ENCODE results near the gene GNB5.

GNB5 gene

DNA sequence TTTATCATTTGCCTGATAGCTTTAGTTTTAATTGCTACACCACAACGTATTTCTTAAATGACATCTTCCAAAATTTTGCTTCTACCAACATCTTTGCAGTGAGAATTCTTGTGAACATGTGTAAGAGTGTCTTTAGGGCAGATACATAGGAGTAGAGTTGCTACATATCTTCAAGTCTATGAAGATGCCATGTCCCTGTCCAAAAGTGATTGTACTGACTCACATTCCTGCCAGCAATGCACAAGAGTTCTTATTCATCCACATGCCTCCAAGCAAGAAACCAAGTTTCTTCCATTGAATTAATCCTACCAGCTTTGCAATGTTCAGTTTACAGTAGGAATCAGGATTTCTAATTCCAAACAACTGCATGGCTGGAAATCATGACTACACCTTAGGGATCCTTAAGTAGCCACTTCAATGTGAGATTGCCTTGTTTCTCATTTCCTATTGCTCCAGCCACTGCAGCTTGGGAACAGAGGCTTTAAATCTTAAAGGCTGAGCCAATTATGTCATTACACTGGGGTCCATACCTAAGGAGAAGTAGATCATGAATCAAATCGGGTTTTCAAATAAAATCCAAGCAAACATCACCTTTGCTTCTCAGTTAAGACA is 123.1 kb downstream of the GNB5 start:
- Mint-ChIP-seq H3K36me3 (peaks cover 27% of the 10 kb centered on the region), H3K27ac (no peak overlapping the region), H3K4me3 (no peak overlapping the region), H3K4me1 (peaks cover 7% of the 10 kb centered on the region), H3K27me3 (no peaks in the 10 kb centered on the region), H3K9me3 (no peaks in the 10 kb centered on the region)
- no peak for ATAC-seq

DNA sequence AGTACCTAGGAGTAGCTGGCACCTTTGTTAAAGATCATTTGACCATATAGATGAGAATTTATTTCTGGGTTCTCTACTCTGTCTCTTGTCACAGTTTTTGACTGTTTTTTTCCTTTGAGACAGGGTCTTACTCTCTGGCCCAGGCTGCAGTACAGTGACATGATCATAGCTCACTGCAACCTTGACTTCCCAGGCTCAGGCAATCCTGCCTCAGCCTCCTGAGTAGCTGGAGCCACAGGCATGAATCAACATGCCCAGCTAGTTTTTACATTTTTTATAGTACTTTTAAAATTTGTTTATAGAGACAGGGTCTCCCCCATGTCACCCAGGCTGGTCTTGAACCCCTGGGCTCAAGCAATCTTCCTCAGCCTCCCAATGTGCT is 123.7 kb downstream of the GNB5 start:
- H3K36me3 Mint-ChIP-seq = peaks cover 33% of the 10 kb centered on the region
- no peak for ATAC-seq
- H3K4me1 Mint-ChIP-seq = peaks cover 7% of the 10 kb centered on the region
- no peak overlapping the region for H3K27ac Mint-ChIP-seq
- no peaks in the 10 kb centered on the region for H3K27me3 Mint-ChIP-seq
- H3K9me3 Mint-ChIP-seq = no peaks in the 10 kb centered on the region
- H3K4me3 Mint-ChIP-seq = no peak overlapping the region

GRCh38 chr15:52066842-52067544 is 124.2 kb downstream of the GNB5 start:
- no peak overlapping the region for H3K27ac Mint-ChIP-seq
- ATAC-seq = no peak
- peaks cover 33% of the 10 kb centered on the region for H3K36me3 Mint-ChIP-seq
- no peak overlapping the region for H3K4me3 Mint-ChIP-seq
- H3K27me3 Mint-ChIP-seq = no peaks in the 10 kb centered on the region
- H3K4me1 Mint-ChIP-seq = peaks cover 7% of the 10 kb centered on the region
- no peaks in the 10 kb centered on the region for H3K9me3 Mint-ChIP-seq

Data from stimulated activated memory B cell treated with anti-CD40 and anti-IgM and Interleukin-4, amounts not matched to agents 10 μg/mL and 1 μg/mL and 100 μg/mL, for 72 hours (primary cell).